HG02852 (cell line): ENCODE measurements around the gene PYCARD.
"Not testable (repeated sequence)": the region's sequence is repeated elsewhere in the genome, so short reads cannot be mapped to it uniquely, and the experiment has no call there.

Experiments used
- ATAC-seq: cut with Tn5 transposase; IDR thresholded peaks from one replicate; pipeline ENCODE4 v1.9.1; 2021; ENCODE audit warnings: mild to moderate bottlenecking, moderate library complexity; ENCODE audit not compliant: unreplicated experiment

Gene PYCARD

DNA sequence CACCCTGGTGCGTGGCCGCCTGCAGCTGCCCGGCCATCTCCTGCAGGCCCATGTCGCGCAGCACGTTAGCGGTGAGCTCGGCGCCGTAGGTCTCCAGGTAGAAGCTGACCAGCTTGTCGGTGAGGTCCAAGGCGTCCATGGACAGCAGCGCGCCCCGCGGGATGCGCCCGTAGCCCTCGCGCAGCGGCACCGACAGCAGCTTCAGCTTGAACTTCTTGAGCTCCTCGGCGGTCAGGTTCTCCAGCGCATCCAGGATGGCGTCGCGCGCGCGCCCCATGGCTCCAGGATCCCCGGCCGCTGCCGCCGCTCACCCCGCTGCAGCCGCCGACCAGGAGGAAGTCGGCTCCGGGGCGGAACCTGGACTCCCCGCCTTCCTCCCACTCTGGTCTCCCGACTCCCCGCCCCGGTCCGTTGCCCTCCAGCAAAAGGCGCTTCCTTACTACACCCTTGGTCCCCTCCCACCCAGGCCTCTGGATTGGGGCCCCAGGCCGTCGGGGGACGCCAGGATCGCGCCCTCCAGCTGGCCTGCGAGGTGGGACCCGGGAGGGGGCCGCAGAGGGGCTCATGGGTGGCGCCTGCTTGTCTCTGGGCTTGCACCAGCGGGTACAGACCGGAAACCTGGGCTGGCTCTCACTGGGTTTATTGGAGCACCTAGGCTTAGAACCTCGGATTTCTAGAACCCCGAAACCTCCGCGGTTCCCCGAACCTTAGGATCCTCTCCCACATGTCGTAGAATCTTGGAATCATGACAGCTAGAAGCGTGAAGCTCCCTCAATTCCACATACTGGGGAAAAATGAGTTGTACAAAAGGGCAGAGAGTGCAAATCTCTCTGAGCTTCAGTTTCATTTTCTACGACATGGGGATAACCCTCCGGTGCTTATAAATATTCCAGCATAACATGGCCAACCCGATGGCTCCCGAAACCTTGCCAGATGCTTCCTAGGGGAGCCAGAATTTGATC, at the start of gene PYCARD:
PYCARD (minus strand) TSS at position 347 of the 962 bp plus-strand sequence; CDS start at position 277, 70 bp downstream.
- ATAC-seq, result peak; percentile 36

DNA sequence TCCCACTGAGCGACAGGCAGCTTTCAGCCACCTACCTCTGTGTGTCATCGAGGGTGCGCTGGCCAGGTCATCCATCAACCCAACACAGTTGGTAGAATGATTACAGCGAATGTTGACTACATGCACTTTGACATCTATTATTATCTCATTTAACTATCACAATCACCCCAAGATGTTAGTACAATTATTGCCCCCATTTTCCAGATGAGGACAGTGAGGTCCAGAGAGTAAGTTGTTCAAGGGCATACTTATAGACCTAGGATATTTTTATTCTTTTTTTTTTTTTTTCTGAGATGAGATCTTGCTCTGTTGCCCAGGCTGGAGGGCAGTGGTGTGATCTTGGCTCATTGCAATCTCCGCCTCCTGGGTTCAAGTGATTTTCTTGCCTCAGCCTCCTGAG, 48.9 kb upstream of the PYCARD start:
- ATAC-seq, result no peak

DNA sequence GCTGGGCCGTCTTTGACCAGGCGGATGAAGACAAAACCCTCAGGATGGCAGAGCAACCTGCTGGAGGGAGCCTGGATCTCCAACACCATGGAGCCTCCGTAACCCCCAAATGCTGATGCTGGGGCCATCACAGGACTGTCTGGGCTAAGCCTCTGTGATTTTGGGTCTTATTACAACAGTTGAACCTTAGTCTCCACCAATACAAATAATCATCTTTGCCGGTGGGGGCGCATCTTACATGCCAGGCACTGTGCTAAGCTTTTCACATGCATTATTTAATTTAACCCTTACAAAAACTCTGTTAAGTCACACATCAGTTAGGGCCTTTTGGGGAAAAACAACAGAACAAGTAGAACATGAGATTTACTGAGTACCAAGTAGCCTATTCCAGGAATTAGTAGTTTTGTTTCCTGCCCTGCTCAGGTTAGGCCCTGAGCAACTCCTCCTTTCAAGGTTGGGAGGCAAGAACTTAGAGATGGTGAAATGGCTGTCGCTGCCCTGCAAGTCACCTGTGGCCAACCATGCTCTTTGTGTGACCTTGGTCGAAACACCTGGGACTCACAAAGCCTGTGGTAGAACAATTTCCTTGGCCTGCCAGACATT, 48.3 kb upstream of the PYCARD start:
- no peak for ATAC-seq

DNA sequence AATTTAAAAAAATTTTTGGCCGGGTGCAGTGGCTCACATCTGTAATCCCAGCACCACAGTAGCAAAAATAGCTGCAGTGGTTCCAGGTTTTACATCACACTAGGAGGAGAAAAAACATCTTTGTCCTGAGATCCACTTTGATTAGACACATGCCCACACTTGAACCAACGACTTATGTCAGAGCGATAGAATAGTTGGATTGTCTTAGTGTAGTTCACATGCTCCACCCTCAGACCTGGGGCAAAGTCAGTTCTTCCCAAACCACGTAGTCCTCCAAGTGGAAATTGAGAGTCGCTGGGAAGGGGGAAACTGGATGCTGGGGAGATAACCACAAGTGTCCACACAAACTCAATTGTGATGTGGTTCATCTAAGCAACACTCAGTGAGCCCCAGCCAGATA, 45.8 kb upstream of the PYCARD start:
- ATAC-seq, result no peak

DNA sequence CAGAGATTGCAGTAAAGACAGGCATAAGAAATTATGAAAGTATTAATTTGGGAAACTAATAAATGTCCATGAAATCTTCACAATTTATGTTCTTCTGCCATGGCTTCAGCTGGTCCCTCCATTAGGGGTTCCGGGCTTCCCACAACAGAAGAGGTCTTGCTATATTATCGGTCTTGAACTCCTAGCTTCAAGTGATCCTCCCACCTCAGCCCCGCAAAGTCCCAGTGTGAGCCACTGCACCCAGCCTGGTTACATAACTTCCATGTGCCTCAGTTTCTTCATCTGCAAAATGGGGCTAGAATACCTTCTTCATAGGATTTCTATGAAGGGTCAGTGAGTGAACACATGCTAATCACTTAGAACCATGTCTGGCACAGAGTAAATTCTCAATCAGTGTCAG, 43.7 kb upstream of the PYCARD start:
- ATAC-seq, result no peak

DNA sequence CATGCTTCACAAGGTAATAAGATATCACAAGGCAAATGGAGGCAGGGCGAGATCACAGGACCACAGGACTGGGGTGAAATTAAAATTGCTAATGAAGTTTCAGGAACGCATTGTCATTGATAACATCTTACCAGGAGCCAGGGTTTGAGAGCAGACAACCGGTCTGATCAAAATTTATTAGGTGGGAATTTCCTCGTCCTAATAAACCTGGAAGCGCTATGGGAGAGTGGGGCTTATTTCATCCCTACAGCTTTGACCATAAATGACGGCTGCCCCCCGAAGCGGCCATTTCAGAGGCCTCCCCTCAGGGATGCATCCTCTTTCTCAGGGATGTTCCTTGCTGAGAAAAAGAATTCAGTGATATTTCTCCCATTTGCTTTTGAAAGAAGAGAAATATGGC, 43.0 kb upstream of the PYCARD start:
- ATAC-seq, result not testable (repeated sequence)

DNA sequence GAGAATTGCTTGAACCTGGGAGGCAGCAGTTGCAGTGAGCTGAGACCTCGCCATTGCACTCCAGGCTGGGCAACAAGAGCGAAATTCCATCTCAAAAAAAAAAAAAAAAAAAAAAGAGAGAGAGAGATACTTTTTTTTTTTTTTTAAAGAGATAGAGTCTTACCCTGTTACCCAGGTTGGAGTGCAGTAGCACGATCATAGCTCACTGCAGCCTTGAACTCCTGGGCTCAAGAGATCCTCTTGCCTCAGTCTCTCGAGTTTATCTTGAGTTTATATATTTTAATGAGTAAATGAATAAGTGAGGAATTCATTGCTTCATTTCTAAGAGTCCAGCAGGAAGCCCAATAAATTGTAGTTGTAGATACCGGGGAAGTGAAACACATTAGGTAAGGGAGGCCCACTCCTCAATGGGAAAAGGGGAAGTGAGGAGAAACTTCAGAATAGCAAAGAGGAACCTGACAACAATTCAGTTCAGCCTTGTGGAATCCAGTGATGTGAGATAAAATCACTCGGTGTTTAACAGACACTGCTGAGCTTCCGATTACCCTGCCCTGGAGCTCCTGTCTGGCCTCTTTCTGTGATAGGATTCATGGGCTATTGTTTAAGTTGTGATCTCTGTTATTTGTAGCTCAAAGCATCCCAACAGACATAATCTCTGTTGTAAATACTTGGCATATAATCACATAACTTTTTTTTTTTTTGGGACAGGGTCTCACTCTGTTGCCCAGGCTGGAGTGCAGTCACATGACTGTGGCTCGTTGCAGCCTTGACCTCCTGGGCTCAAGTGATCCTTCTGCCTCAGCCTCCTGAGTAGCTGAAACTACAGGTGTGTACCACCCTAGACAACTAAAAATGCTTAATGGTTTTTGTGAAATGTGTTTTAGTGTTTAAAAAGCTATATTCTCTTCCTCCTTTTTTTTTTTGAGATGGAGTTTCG, 41.4 kb upstream of the PYCARD start:
- ATAC-seq, result peak; percentile 61

DNA sequence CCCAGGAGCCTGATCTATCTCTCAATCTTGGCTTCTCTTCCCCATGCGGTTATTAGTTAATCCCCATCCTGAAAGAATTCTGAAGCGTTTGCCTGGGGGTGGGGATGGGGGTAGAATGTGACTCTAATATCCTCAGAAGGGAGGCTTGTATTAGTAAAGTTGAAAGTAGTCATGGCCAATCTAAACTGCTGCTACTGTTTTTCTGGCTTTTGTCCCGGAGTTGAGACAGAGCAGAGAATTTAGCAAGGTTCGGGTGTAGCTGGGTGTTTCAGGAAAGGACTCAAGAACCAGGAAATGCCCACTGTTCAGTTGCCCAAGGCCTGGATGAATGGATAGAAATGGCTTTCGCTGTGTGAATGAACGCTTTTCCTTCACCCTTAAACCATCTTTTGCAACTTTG, 39.6 kb upstream of the PYCARD start:
- no peak for ATAC-seq

DNA sequence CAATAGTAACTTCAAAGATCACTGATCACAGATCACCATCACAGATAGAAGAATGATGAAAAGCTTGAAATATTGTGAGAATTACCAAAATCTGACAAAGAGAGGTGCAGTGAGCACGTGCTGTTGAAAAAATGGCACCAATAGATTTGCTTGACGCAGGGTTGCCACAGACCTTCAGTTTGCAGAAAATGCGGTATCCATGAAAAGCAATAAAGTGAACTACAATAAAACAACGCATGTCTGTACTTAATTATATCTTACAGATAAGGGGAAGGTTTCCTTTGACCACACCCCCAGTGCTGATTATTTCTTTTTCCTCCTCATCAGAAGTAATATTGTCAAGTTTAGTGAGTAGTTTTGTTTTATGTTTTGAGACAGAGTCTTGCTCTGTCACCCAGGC, 35.5 kb upstream of the PYCARD start:
- no peak for ATAC-seq

DNA sequence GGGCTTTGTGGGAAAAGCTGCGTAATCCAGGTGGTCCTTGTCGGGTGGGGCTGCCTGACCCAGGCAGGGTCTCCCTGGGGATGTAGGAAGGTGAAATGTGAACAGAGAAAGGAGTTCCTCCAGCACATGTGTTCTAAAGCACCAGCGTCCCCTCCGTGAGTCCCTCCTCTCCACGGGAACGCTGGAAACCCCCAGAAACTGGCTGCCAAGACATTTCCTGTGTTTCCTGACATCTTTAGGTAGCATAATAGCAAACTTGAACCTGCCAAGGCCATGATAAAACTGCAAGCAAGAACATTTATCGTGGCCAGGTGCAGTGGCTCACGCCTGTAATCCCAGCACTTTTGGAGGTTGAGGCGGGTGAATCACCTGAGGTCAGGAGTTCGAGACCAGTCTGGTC, 26.9 kb upstream of the PYCARD start:
- ATAC-seq, result no peak

DNA sequence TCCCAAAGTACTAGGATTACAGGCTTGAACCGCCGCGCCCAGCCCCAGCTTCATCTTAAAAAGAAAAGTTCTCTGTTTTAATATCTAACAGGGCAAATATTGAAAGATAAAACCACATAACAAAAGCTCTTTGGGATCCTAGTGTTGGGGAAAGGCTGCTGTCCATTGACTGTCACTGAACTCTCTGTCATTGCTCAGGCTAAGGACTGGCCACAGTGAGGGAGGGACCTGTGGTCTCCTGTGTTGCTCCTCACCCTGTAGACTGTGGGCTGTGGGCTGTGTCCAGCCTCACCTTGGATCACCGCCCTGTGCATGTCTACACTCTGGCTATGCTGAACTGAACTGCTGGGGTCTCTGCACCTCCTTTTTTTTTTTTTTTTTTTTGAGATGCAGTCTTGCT, 25.6 kb upstream of the PYCARD start:
- no peak for ATAC-seq

DNA sequence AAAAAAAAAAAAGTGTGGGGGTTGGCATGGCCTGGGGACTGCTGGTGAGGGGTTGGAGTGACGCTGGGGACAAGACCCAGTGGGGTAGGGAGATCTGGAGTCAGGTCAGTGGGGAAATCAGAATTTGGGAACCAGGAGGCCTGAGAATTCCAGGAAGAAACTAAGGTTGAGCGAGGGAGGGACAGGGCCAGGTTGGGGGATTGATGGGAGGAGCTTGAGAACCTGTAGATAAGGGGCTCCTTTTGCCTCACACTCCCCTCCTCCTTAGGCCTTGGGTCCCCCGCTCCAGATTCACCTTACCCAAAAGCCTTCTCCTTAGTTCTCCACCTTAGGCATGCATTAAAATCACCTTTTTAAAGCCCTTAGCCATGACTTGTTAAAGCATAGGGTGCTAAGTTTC, 22.6 kb upstream of the PYCARD start:
- ATAC-seq, result no peak

DNA sequence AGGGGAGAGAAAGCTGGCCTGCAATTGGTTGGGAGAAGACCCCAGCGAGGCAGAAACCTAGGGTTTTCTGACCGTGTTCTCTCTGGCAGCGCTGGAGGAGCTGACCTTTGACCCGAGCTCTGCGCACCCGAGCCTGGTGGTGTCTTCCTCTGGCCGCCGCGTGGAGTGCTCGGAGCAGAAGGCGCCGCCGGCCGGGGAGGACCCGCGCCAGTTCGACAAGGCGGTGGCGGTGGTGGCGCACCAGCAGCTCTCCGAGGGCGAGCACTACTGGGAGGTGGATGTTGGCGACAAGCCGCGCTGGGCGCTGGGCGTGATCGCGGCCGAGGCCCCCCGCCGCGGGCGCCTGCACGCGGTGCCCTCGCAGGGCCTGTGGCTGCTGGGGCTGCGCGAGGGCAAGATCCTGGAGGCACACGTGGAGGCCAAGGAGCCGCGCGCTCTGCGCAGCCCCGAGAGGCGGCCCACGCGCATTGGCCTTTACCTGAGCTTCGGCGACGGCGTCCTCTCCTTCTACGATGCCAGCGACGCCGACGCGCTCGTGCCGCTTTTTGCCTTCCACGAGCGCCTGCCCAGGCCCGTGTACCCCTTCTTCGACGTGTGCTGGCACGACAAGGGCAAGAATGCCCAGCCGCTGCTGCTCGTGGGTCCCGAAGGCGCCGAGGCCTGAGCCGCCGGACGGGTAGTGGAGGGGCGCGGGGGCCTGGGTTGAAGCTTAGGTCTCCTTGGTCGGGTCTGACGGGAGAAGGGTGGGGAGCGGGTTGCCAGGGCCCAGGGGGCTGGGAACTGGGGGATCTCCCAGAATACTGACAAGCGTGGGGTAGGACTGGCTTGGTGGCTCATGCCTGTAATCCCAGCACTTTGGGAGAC, 21.8 kb upstream of the PYCARD start:
- ATAC-seq, result no peak

DNA sequence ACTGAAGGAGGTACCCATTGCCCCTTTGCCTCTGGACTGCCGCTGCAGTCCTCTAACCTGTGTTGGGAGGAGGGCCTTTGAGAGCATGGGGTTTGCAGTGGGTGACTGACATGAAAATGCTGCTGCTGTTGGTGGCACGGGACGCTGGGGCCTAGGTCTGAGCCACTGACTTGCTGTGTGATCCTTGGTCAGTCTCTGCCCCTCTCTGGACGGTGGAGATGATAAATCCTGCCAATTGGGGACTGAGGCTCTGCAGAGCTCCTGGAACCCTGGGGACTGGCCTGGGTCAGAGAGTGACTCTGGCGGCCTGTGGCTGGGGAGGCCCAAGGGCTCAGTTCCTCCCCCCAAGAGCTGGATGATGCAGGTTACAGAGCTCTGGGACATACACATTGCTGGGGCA, 20.5 kb upstream of the PYCARD start:
- ATAC-seq, result no peak

DNA sequence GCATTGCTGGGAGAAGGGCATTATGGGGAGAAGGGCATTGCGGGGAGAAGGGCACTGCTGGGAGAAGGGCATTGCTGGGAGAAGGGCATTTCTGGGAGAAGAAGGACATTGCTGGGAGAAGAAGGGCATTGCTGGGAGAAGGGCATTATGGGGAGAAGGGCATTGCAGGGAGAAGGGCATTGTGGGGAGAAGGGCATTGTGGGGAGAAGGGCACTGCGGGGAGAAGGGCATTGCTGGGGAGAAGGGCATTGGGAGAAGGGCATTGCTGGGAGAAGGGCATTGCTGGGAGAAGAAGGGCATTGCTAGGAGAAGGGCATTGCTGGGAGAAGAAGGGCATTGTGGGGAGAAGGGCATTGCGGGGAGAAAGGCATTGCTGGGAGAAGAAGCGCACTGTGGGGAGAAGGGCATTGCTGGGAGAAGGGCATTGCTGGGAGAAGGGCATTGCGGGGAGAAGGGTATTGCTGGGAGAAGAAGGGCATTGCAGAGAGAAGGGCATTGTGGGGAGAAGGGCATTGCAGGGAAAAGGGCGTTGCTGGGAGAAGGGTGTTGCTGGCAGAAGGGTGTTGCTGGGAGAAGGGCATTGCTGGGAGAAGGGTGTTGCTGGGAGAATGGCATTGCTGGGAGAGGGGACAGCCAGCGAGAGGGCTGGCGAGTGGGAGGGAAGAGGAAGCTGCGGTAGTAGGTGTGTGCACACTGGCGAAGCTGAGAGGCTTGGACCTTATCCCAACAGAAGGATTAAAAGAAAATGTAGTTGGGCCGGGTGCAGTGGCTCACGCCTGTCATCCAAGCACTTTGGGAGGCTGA, 19.0 kb upstream of the PYCARD start:
- no peak for ATAC-seq

DNA sequence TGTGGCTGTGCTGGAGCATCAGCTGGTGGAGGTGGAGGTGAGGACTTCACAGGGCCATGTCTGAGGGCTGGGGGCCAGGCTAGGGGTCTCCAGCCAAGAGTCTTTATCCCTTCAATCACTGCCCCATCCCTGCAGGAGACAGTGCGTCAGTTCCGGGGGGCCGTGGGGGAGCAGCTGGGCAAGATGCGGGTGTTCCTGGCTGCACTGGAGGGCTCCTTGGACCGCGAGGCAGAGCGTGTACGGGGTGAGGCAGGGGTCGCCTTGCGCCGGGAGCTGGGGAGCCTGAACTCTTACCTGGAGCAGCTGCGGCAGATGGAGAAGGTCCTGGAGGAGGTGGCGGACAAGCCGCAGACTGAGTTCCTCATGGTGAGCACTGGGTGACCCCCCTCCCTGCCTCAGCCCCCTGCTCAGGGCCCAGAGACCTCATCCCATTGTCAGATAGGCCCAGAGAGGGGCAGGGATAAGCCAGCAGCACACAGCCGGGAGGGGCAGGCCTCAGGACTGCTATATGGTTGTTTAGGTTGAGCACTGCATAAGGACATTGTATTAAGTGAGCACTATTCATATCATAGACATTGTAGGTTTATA, 16.7 kb upstream of the PYCARD start:
- no peak for ATAC-seq

DNA sequence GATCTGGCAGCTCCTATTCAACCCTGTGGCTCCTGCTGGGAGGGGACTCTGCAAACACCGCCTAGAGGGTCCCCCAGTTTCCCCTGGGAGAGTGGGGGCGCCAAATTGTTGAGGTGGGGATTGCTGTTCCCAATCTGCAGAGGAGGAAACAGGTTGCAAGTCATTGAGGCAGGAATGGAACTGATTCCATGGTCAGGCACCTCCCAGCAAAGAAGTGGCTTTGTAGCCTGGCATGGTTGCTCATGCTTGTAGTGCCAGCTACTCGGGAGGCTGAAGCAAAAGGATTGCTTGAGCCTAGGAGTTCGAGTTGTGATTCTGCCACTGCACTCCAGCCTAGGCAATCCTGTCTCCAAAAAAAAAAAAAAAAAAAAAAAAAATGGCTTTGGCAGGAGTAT, 14.6 kb upstream of the PYCARD start:
- ATAC-seq, result no peak

DNA sequence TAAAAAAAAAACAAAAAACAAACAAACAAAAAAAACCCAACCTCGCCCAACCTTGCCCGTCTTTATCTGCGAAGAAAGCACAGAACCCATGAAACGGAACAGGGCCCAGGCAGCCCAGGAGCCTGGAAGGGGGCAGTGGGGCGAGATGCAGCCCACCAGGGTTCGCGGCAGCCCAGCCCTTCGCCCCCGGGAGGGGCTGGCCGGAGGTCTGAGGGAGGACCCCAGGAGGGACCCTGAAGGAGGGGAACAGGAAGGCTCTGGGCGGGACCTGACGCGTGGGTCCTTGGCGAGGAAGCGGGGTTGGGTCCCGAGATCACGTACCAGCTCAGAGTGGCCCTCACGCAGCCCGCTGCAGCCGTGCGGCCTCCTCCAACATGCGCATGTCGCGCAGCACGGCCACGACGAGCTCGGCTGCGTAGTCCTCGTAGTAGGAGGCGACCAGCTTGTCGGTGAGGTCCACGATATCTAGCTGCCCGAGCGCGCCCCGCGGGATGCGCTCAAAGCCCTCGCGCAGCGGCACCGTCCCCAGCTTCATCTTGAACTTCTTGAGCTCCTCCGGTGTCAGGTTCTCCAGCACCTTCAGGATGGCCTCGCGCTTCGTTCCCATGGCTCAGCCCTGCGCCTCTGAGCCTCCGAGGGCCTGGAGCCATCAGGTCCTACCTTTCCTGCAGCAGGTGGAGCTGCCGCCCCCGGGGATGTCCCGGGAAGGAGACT, 14.0 kb upstream of the PYCARD start, which contains the start of gene PYDC1:
PYDC1 (minus strand) TSS at position 714 of the 714 bp plus-strand sequence; CDS start at position 607, 107 bp downstream.
- no peak for ATAC-seq
